Superior temporal gyrus (tissue), 1 donor: ENCODE results near the gene EID3.
"Not testable (repeated sequence)": the region's sequence is repeated elsewhere in the genome, so short reads cannot be mapped to it uniquely, and the experiment has no call there.

Source experiments
- DNase-seq: peaks from one replicate; pipeline ENCODE4 v3.0.0-alpha.2; 2016; ENCODE audit errors: extremely low spot score

Gene EID3

DNA sequence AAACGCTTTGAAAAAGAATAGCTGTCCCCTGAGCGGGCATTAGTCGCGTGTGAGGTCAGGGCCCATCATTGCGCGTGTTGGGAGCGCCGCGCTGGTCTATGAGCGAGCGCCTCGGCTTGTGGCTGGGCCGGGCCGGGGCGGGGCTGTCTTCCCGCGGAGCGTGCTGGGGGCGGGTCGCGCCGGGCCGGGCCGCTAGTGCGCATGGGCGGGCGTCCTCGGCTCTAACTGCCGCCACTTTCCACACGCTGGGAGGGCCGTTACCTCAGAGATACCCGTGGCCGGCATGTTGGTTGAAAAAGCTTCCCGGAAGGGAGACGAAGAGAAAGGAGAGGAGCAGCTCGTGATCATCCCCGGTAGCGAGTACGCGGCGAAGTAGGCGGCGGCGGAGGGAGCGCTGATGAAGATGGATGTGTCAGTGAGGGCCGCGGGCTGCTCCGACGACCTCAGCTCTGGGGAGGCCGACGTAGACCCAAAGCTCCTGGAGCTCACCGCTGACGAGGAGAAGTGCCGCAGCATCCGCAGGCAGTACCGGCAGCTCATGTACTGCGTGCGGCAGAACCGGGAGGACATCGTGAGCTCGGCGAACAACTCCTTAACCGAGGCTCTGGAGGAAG is at the start of gene EID3:
TSS of gene EID3 (plus strand) at position 202 of the 614 bp plus-strand sequence. CDS start at position 398, 196 bp downstream.
- DNase-seq = peak; percentile 82

DNA sequence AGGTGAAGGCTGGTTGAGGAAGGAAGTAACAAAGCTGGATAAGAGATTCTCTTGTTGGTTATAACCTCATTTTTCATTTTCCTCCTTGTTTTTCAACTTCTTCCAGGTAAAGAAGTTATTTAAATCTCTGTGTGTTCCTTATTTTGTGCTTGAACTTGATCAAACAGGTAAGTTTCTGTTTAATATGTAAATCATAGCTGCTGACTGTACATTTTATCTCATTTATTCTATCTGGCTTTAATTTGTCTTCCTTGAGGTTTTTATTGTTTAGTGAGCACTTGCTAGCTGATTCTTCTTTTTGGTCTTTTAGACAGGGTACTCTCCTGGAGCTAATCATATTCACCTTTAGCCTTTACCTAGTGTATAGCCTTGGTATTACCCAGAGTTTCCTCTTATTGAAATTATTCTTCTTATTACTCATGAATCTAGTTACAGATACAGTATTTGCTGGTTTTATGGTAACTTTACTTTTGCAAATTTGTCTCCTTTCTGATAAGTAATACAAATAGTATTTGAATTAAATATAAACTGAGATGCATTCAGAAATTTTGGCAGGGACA is 45.5 kb upstream of the EID3 start:
- DNase-seq = no peak

DNA sequence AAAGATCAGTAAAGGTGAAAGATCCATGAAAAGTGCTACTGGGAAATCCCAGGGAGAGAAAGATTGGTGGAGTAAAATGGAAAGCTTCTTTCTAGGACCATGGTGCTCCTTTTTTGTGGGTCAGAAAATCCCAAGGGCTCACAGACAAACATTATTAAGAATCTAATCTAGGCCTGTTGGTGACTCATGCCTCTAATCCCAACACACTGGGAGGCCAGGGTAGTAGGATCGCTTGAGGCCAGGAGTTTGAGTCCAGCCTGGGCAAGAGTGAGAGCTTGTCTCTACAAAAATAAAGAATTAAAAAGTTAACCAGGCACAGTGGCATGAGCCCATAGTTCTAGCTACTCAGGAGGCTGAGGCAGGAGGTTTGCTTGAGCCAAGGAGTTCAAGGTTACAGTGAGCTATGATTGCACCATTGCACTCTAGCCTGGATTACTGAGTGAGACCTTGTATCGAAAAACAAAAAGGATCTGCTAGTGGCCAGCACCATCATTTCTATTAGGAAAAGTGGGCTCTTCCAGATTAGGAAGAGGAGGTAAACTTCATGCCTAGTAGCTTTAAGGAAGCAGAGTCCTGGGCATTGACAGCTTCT is 45.0 kb upstream of the EID3 start:
- DNase-seq = no peak

DNA sequence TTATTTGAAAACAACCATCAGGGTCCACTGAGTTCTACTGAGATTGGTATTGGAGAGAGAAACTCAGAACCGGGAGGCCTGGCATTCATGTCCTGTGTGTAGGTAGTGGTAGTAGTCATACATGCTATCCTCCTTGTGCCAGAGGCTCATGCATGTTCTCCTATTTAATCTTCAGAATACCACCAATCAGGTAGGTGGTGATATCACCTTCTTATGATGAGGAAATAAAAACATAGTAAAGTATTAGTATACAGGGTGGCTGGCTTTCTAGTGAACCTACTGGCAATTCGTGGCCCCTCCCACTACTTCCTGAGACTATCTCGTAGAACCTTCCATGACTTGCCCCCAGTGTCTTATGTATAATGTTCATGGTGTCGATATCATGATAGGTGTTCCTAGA is 40.5 kb upstream of the EID3 start:
- no peak for DNase-seq

DNA sequence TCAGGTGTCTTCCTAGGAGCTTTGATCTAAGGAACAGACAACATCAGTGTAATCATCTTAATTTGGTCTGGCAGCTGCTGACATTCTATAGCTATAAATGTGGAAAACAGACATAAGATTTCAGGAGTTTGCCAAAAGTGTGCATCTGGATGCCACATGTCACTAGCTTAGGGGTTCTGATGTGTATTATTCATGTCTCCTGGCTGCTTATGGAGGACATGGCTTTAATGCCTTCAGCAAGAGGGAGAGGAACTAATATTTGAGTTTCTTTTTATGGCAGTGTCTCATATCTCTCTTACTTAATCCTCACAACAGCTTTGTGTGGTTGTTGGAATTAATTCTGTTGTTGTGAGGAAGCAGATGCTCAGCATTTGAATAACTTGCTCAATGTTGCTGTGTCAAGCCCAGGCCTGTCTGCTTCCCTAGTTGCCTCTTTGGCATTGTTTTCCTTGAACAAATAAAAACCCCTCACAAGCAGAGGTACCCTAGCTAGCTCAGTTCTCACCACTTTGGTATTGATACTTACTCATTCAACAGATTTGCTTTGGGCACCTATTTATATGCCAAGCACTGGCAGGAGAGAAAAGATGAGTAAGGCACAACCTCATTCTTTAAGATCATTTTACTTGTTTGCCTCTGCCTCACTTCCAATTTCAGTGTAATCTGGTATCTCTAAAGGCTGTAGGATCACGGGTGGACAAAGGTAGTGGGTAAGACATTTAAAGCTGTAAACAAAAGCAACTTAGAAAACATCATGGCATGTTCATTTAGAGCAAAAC is 39.8 kb upstream of the EID3 start:
- no peak for DNase-seq

DNA sequence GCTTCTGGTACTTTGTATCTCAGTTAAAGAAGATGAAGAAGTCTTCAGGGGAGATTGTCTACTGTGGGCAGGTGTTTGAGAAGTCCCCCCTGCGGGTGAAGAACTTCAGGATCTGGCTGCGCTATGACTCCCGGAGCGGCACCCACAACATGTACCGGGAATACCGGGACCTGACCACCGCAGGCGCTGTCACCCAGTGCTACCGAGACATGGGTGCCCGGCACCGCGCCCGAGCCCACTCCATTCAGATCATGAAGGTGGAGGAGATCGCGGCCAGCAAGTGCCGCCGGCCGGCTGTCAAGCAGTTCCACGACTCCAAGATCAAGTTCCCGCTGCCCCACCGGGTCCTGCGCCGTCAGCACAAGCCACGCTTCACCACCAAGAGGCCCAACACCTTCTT is 38.1 kb upstream of the EID3 start:
- not testable (repeated sequence) for DNase-seq

DNA sequence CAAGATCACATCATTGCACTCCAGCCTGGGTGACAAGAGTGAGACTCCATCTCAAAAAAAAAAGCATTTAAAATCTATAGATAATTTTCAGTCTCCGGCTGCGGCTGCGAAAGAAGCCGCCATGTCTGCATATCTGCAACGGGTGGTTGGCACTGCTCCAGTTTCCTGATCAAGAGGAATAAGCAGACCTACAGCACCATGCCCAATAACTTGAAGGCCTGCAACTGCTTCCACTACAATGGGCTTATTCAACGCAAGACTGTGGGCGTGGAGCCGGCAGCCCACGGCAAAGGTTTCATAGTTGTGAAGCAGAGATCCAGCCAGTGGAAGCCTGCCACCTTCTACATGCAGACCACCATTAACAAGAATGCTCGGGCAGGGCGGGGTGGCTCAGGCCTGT is 30.6 kb upstream of the EID3 start:
- DNase-seq = no peak

DNA sequence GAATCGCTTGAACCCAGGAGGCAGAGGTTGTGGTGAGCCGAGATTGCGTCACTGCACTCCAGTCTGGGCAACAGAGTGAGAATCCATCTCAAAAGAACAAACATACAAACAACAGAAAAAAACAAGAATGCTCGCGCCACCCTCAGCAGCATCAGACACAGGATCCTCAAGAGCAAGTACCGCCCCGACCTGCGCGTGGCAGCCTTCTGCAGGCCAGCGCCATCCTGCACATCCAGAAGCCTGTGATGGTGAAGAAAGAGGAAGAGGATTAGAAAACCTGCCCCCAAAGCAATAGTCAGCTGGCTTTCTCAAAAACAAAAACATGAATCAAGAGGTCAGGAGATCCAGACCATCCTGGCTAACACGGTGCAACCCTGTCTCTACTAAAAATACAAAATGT is 30.0 kb upstream of the EID3 start:
- DNase-seq = no peak

DNA sequence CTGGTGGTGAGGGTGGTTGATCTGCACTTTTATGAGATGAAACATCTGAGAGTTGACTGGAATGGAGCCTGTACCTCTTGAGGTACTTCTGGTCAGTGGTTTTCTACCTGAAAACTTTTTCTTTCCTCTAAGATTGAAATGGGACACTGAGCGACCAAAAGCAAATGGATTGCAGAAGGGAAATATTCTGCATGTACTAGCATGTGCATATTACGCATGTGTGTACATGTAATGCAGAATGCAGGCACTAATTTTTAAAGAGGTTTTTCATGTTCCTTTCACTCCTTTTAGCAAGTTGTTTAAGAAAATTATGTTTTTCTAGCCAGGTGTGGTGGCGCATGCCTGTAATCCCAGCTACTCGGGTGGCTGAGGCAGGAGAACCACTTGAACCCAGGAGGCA is 28.7 kb upstream of the EID3 start:
- DNase-seq = no peak

DNA sequence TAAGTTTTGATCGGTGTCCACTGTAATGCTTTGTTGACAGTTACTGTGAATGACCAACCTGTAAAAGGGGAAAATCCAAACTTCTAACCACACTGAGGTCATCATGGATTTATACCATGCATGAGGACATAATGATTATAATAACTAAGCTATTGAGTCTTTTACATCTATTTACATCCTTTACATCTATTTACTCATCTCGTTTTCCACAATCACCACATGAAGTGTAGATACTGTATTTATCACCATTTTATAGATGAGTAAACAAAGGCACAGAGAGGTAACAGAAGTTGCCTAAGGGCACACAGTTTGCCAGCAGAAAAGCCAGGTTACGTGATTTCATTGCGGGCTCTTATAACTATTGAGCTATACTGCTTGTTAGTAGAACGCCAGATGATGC is 27.9 kb upstream of the EID3 start:
- no peak for DNase-seq

DNA sequence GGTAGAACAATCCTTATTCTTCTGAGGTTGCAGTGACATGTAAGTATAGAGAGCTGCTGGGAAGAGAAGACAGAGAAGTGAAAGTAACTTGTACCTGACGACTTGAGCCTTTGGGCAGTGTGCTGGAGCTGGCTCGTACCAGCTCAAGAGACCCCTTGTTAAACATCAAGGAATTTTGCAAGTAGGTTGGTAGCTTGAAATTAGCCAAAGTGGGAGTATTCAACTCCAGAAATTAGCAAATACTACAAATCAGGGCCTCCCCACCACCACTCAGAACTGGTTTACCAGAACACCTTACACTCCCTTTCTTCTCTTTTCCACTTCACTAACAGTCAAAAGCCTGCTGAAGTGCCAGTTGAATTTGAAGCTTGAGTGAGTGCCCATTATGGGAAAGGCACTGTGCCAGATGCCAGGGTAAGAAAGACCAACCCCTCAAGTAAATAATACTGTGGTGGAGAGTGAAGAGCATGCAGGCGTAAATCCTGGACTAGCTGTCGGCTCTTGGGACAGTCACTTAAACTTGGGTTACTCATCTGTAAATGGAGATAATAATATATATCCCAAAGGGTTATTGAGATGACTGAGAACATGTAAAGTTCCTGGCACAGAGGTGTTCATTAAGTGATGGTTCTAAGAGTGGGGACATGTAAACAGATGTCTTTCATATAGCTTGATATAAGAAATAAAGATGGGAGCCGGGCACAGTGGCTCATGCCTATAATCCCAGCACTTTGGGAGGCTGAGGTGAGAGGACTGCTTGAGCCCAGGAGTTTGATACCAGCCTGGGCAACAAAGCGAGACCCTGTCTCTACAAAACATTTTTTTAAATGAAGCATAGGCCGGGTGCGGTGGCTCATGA is 27.0 kb upstream of the EID3 start:
- DNase-seq = no peak

DNA sequence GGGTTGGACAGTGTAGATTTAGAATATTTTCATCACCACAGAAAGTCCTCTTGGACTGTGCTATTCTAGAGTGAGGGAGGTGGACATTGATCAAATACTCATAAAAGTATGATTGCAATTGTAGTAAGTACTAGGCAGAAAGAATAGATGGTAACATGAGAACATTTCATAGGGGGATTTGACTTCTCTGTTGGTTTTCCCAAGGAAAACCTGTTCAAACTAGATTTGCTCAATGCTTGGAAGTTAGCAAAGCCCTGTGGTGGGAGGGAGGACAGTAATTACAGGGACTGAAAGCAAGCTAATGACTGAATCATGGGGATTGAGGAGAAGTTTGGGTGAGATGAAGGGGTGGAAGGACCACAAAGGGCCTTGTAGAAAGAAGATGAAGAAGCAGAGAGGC is 24.4 kb upstream of the EID3 start:
- no peak for DNase-seq

DNA sequence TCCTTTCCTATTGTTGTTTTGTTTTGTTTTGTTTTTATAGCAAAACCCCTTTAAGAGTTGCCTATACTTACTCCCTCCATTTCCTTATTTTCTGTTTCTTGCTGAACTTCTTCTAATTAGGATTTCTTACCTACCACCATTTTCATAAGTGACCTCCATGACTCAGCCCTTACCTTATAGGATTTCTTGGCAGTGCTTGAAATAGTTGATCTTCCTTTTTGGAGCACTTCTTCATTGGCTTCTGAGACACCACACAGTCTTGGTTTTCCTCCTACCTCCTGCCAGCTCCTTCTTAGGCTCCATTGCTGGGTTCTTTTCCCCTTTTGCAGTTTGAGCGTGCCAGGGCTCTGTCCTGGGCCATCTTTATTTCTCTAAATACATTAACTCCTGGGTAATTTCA is 23.4 kb upstream of the EID3 start:
- DNase-seq = no peak

DNA sequence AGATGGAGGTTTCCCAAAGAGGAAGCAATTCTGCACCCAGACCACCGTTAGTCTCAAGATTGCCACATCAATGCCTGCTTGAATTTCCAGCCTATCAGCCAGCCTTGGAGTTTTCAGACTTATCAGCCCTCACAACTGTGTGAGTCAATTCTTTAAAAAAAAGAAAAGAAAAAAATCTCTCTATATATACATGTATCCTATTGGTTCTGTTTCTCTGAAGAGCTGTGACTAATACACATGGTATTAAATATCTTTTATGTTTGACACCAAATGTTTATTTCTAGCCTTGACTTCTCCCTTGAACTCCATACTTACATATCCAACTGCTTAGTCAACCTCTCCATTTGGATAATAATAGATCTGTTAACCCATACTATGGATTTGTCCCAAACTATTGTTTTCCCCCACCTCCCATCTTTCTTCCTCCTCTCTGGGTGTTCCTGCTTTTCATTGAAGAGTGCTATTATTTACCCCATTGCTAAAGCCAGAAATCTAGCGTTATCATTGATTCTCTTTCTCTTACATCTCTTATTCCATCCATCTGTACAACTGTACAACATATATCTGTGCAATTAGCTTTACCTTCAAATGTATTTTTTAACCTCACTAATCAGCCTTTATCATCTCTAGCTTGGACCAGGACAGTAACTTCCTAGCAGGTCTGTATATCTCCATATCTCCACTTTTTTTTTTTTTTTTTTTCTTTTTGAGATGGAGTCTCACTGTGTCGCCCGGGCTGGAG is 22.7 kb upstream of the EID3 start:
- DNase-seq = no peak

DNA sequence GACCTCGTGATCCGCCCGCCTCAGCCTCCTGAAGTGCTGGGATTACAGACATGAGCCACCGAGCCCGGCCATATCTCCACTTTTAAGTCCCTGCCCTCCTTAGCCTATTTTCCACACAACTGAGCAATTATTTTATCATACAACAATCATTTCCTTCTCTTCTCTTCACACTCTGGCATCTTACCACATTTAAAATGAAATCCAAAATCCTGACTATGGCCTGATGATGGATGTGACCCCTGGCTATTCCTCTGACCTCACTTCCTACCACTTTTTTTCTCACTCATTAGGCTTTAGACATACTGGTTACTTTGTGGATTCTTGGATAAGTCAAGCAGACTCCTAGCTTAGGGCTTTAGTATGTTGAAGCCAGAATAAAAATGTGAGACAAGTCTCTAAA is 21.9 kb upstream of the EID3 start:
- no peak for DNase-seq

DNA sequence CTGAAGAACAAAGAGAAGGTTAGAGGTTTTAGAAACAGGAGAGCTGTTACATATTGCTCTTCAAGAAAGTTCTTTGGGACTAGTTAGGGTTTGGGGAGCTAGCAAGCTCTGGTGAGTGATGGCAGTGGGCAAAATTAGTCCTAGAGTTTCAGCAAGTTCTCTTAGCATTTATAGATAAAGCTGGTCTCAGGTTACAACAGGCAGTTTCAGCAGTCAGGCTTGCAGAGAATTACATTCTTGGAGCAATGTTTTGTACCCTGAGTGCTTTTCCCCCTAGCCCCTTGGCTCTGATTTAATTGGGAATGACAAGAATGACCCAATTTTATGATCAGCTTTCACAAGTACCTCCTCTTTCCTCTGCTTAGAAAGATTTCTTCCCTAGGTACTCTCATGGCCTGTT is 21.4 kb upstream of the EID3 start:
- no peak for DNase-seq

DNA sequence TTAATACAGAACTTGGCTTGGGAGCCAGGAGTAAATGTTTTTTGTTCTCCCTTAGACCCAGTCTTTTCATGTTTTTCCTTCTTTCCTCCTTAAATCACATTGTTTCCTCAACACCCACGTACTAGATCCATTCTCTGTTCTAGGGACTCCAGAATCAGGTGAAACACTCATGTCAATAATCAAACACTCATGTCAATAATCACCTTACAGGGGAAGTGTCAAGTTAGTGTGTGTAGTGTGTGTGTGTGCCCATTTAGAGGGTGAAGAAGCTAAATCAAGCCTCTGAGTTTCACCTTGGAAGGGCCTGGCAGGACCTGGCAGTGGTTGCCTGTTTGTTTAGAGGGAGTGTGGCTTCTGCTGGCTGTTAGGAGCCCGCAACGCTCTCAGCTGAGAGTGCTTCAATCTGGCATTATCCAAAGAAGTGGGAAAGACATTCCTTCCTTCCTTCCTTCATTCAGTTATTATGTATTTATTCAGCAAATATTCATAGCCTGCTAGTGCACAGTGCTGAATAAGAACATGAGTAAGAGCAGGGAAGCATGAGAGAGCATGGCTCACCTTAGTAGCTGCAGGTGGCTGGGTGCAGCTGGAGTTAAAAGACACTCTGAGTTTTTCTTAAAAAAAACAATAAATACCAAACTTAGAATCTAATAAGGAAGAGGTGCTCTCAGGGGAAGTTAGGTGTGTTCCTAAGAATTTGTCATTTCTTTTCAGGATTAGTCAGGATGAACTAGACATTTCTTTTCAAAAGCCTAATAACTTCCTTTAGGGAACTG is 17.6 kb upstream of the EID3 start:
- DNase-seq = peak; percentile 11

DNA sequence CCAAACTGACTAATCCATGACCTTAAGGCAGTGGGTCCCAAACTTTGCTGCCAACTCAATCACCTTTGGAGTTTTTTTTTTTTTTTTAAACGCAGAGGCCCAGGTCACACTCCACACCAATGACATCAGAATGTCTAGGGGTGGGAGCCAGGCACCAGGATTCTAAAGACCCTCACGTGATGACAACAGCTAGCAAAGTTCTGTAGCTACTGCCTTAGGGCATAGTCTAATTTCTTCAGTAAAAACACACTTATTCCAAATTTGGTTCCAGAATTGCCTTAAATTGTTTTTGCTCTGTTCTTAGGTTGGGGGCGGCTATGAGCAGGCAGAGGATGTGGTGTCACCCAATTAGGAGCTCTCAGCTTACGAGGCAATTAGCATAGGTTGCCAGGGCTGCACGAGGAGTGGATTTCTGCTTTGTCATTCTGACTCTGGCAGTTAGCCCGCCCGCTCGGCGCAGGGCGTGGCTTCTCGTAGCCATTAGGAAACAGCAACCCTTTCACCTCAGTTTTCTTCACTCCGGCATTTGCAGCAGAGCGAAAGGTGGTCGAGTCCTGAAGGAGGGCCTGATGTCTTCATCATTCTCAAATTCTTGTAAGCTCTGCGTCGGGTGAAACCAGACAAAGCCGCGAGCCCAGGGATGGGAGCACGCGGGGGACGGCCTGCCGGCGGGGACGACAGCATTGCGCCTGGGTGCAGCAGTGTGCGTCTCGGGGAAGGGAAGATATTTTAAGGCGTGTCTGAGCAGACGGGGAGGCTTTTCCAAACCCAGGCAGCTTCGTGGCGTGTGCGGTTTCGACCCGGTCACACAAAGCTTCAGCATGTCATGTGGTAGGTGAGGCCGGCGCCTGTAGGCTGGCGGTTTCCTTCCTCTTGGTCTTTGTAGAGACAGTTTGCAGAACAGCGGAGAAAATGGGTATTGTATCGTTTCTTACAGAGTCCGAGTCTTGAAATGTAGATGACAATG is 16.7 kb upstream of the EID3 start:
- DNase-seq = peak; percentile 96

DNA sequence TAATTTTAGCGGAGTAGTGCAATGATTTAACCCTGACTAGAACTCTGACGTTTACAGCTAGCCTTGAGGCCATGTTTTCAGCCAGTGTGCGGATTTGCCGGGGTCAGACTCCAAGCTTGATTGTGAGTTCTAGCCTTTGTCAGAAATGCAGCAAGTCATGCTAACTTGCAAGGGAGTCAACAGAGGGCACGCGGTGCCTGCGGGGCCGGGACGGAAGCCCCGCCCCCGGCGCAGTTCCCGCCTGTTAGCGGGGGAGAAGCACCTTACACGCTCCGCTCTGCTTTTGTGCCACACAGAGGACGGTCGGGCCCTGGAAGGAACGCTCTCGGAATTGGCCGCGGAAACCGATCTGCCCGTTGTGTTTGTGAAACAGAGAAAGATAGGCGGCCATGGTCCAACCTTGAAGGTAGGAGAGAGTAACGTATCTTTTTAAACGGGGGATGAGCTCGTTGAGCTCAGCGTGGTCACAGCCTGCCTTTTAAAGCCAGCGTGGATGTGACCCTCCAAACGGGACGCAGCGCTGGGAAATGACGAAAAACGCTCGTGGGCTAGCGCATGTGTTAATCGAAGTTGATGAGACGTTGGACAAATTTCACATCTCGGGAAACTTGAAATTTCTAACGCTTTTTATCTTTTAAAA is 14.8 kb upstream of the EID3 start:
- DNase-seq = peak; percentile 91
